Prostate gland (tissue), 2 donors: Measurements from ENCODE around the gene SPRED2.
"Not testable (repeated sequence)": the region's sequence is repeated elsewhere in the genome, so short reads cannot be mapped to it uniquely, and the experiment has no call there.

ENCODE experiments used
- POLR2A ChIP-seq: fragments of 450-650 bp; IDR thresholded peaks from one replicate; pipeline ENCODE4 v1.6.1; 2016; ENCODE audit warnings: antibody characterized with exemption, mild to moderate bottlenecking
- POLR2AphosphoS5 ChIP-seq: sonication (generic); formaldehyde crosslinking; IDR thresholded peaks from one replicate; pipeline ENCODE4 v1.6.1; 2017; ENCODE audit warnings: antibody characterized with exemption
- TF ChIP-seq, protein P1 (sequence below), 4 experiments: fragments of 200-600 bp in 2 of 4; fragments of 450-650 bp in 2 of 4; sonication (generic) in 2 of 4; IDR thresholded peaks; 1 replicate in 3 of 4; 2 replicates in 1 of 4; pipeline ENCODE4 v1.5.1; 2016 to 2019; ENCODE audit warnings: antibody characterized with exemption in 4 of 4, mild to moderate bottlenecking in 2 of 4, moderate library complexity in 2 of 4

DNA sequence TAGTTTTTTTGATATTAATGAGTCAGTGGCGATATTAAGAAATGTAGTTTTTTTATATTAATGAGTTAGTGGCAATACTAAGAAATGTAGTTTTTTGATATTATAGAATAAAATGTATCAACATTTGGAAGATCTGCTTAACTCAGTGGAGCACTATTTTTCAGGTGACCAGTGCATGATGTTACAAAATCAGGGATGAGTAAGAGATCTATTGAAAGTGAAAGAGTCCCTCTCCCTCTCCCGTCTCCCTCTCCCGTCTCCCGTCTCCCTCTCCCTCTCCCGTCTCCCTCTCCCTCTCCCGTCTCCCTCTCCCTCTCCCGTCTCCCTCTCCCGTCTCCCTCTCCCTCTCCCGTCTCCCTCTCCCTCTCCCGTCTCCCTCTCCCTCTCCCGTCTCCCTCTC, 94.5 kb downstream of the SPRED2 start:
- TF ChIP-seq, protein P1, sequence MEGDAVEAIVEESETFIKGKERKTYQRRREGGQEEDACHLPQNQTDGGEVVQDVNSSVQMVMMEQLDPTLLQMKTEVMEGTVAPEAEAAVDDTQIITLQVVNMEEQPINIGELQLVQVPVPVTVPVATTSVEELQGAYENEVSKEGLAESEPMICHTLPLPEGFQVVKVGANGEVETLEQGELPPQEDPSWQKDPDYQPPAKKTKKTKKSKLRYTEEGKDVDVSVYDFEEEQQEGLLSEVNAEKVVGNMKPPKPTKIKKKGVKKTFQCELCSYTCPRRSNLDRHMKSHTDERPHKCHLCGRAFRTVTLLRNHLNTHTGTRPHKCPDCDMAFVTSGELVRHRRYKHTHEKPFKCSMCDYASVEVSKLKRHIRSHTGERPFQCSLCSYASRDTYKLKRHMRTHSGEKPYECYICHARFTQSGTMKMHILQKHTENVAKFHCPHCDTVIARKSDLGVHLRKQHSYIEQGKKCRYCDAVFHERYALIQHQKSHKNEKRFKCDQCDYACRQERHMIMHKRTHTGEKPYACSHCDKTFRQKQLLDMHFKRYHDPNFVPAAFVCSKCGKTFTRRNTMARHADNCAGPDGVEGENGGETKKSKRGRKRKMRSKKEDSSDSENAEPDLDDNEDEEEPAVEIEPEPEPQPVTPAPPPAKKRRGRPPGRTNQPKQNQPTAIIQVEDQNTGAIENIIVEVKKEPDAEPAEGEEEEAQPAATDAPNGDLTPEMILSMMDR (IDR thresholded peaks at IDR 0.05) = not testable (repeated sequence)
- not testable (repeated sequence) for TF ChIP-seq POLR2A, POLR2AphosphoS5
